Testis (tissue), 2 donors: ENCODE results near the gene XRN2.

Source experiments
- POLR2A ChIP-seq: fragments of 450-650 bp; IDR thresholded peaks from one replicate; pipeline ENCODE4 v1.6.1; 2017; ENCODE audit warnings: antibody characterized with exemption, mild to moderate bottlenecking, moderate library complexity
- TF ChIP-seq, protein P1 (sequence below), 3 experiments: fragments of 450-650 bp in 2 of 3; fragments of 200-600 bp in 1 of 3; sonication (generic) in 1 of 3; IDR thresholded peaks; one replicate each; pipeline ENCODE4 v1.5.1; 2016 to 2019; ENCODE audit warnings: antibody characterized with exemption in 3 of 3, mild to moderate bottlenecking in 2 of 3, moderate library complexity in 1 of 3

DNA sequence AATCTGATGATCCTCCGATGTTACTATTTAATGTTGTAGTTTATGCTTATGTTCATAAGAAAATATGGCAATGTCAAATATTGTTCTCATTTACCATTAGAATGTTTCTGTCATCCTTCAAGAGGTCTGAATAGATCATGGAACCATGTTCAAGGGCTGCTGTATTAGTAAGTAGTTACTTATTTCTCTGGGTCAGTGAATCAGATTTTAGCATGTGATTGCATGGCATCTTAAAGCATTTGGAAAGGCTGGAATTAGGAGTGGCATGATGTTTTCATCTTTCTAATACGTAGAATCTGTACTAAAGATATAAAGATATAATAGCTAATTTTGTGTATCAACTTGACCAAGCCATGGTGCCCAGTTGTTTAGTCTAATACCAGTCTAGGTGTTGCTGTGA lies 134.7 kb downstream of the XRN2 start:
- TF ChIP-seq, protein P1, sequence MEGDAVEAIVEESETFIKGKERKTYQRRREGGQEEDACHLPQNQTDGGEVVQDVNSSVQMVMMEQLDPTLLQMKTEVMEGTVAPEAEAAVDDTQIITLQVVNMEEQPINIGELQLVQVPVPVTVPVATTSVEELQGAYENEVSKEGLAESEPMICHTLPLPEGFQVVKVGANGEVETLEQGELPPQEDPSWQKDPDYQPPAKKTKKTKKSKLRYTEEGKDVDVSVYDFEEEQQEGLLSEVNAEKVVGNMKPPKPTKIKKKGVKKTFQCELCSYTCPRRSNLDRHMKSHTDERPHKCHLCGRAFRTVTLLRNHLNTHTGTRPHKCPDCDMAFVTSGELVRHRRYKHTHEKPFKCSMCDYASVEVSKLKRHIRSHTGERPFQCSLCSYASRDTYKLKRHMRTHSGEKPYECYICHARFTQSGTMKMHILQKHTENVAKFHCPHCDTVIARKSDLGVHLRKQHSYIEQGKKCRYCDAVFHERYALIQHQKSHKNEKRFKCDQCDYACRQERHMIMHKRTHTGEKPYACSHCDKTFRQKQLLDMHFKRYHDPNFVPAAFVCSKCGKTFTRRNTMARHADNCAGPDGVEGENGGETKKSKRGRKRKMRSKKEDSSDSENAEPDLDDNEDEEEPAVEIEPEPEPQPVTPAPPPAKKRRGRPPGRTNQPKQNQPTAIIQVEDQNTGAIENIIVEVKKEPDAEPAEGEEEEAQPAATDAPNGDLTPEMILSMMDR (IDR thresholded peaks at IDR 0.05), result no peak
- TF ChIP-seq POLR2A, result no peak
